Anterior cingulate cortex (tissue), 58 donors: ENCODE results near the gene PRSS36.
"Not testable (repeated sequence)": the region's sequence is repeated elsewhere in the genome, so short reads cannot be mapped to it uniquely, and the experiment has no call there.

Experiments
- DNase-seq, 58 donors: peaks; one replicate each; lab custom pipeline; 2025; lab: John Stamatoyannopoulos, UW

PRSS36 gene

GRCh38 chr16:31185339-31185738, 35.5 kb upstream of the PRSS36 start:
- no peak for DNase-seq

GRCh38 chr16:31184888-31185287, 35.0 kb upstream of the PRSS36 start:
- DNase-seq: no peak

- DNase-seq: no peak
These were observed 33.9 kb upstream of the PRSS36 start for GRCh38 chr16:31183432-31184428.

DNA sequence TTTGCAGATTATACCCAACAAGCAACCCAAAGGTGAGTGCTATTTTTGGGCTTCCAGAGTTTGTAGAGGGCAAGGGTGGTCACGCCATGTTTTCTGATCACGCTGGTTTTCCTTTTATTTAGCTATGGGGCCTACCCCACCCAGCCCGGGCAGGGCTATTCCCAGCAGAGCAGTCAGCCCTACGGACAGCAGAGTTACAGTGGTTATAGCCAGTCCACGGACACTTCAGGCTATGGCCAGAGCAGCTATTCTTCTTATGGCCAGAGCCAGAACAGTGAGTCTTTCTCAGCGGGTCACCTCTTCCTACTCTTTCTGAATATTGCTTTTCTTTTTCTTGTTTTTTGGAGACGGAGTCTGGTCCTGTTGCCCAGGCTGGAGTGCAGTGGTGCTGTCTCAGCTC, 32.5 kb upstream of the PRSS36 start:
- no peak for DNase-seq

DNA sequence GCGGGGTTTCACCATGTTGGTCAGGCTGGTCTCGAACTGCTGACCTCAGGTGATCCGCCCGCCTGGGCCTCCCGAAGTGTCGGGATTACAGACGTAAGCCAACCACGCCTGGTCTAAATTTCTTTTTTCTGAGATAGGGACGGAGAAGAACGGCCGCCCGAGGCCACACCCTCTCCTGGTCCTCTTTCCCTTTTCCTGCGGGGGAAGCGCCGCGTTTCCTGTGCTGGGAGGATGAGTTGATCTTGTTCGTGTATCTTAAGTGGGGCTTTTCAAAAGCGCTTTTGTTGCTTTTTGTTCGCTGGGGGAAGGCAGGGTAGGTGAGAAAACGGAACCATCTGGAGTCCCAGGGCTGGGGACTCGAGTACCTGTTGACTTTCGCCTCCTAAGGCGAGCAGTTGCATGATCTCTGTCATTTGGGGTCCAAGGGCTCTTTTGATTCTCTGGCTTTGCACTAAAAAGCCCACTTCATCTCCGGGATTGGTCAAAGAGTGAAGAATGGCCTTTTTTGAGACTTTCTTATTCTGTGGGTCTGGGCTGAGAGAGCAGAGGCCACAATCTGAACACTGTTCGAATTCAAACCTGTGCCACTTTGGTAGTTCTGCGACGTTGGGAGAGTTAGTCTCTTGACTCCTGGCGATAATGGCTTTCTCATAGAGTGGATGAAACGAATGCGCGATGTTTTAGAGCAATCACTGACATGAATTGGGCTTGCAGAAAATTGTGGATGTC, 31.4 kb upstream of the PRSS36 start:
- peak in 2 of 58 donors; percentile 20 to 24 for DNase-seq

GRCh38 chr16:31179747-31180459, 30.0 kb upstream of the PRSS36 start, which contains the start of gene FUS:
Gene FUS, plus strand, starts transcription at chr16:31180139. Its CDS starts 76 bp downstream, at chr16:31180215.
- DNase-seq: peak; percentile 52 to 94 (median 88)

DNA sequence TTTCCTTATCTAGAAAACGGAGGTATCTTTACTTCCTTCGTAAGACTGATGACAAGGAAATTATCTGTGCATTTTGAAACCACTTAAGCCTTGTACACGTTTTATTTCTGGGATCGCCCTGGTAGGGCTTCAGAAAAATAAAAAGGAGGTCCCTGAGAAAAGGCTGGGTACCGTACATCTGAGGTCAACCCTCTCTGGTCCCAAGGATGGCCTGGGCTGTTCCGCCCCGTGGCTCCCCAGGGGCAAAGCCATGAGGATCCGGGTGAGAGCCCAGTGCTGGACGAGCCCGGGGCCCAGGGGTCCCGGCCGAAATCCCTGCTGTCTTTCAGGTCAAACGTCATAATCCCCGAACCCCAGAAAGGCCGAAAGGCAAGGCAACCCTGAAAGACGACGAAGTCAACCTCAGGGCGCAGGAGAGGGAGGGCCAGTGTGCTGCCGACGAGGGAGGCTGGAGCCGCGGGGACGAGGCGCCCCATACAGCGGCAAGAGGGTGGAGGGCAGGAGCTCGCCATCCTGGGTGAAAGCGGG, 29.4 kb upstream of the PRSS36 start:
- no peak for DNase-seq

- DNase-seq: no peak
These were observed 27.3 kb upstream of the PRSS36 start for GRCh38 chr16:31177136-31177535.

- not testable (repeated sequence) for DNase-seq
These were observed 20.2 kb upstream of the PRSS36 start for GRCh38 chr16:31170048-31170447.

GRCh38 chr16:31168848-31169247, 19.0 kb upstream of the PRSS36 start:
- no peak for DNase-seq

DNA sequence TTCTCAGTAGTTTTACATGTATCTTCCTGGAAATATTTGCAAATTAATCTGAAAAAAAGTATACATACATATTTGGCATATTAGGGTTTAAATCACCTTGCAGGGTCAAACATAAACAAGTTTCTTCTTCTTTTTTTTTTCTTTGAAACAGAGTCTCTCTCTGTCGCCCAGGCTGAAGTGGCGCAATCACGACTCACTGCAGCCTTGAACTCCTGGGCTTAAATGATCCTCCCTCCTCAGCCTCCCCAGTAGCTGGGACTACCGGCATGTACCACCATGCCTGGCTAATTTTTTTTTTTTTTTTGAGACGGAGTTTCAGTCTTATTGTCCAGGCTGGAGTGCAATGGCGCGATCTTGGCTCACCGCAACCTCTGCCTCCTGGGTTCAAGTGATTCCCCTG, 17.4 kb upstream of the PRSS36 start:
- no peak for DNase-seq

GRCh38 chr16:31157136-31157535, 7.3 kb upstream of the PRSS36 start:
- peak in 2 of 58 donors; percentile 2 to 16 for DNase-seq

GRCh38 chr16:31150976-31151375, 1.1 kb upstream of the PRSS36 start:
- DNase-seq: not testable (repeated sequence)

- no peak for DNase-seq
These were observed 534 bp downstream of the PRSS36 start for GRCh38 chr16:31149332-31149731.

DNA sequence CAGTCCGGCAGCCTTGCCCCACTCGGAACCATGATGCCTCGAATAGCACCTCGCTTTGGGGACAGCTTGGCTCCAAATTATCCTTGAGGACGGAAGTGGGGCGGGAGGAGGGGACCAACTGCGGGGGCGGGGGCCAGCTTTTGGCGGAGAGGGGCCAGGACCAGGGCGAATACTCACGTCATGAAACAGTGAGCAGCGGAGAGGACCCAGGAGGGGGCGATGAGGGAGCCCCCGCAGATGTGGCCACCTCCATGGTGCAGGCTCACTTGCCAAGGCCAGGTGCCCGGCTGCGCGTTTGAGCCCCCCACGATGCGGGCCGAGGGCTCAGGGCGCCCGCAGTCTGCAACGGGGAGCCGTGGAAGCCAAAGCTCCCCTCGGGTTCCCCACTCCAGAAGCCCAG, 970 bp downstream of the PRSS36 start:
- no peak for DNase-seq

GRCh38 chr16:31148281-31148728, 1.6 kb downstream of the PRSS36 start:
- no peak for DNase-seq

- no peak for DNase-seq
These were observed 2.3 kb downstream of the PRSS36 start for GRCh38 chr16:31147574-31147973.

GRCh38 chr16:31145398-31145990, 4.4 kb downstream of the PRSS36 start:
- DNase-seq: no peak

- DNase-seq: not testable (repeated sequence)
These were observed 5.4 kb downstream of the PRSS36 start for GRCh38 chr16:31144418-31144817.

DNA sequence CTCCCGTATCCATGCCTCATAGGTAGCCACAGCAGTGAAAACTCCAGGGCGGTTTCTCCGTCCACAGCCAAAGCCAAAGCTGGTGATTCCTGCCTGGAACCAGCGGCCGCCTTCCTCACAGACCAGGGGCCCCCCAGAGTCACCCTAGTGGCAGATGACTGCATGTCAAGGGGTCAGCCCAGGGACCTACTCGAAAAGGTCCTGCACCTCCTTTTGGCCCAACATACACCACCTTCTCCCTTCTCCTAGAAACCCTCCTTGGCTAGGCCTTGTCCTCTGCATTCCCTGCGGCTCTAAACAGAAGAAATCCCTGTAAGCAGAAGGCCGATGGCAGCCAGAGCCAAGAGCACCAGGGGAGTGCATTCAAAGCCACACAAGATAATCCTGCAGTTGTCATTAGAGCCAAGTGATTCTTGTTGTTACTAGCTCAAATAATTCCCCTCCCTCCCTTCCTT, 6.1 kb downstream of the PRSS36 start:
- no peak for DNase-seq
